GM12864 (cell line): ENCODE results near the gene BABAM1.

ENCODE experiments used
- DNase-seq: peaks from one replicate; pipeline ENCODE4 v3.0.0-alpha.2; 2011; ENCODE audit warnings: low read depth
- H3K4me3 ChIP-seq: 2 replicates; pipeline ENCODE4 v1.5.1; 2011; ENCODE audit warnings: mild to moderate bottlenecking, low read depth, low read length, control low read depth
- CTCF ChIP-seq: IDR thresholded peaks from 2 replicates; pipeline ENCODE4 v1.5.1; 2011; ENCODE audit warnings: low read depth, mild to moderate bottlenecking, moderate library complexity, low read length, control low read depth, inconsistent platforms; ENCODE audit errors: missing control alignments

BABAM1 gene

GRCh38 chr19:17266975-17267788 lies at the start of gene BABAM1:
BABAM1 (plus strand) TSS chr19:17267443; CDS start chr19:17268807, 1,364 bp downstream.
- TF ChIP-seq CTCF, result no peak
- peak; percentile 100 for DNase-seq
- H3K4me3 ChIP-seq, result peak within 1 kb of the TSS; percentile 95

GRCh38 chr19:17219286-17219685 lies 48.0 kb upstream of the BABAM1 start:
- no peak overlapping the region for H3K4me3 ChIP-seq
- TF ChIP-seq CTCF, result no peak
- no peak for DNase-seq

GRCh38 chr19:17220207-17220758 lies 47.0 kb upstream of the BABAM1 start:
- no peak overlapping the region for H3K4me3 ChIP-seq
- TF ChIP-seq CTCF, result no peak
- no peak for DNase-seq

GRCh38 chr19:17225053-17225452 lies 42.2 kb upstream of the BABAM1 start:
- TF ChIP-seq CTCF, result no peak
- no peak overlapping the region for H3K4me3 ChIP-seq
- no peak for DNase-seq

- peak within 1 kb of the TSS; percentile 82 for H3K4me3 ChIP-seq
- peak; percentile 95 for DNase-seq
- TF ChIP-seq CTCF, result no peak
Measured at GRCh38 chr19:17226002-17226933, 41.0 kb upstream of the BABAM1 start, which contains the start of gene OCEL1. OCEL1 (plus strand) TSS chr19:17226226; CDS start chr19:17226248, 22 bp downstream.

GRCh38 chr19:17227798-17228367 lies 39.4 kb upstream of the BABAM1 start:
- no peak overlapping the region for H3K4me3 ChIP-seq
- TF ChIP-seq CTCF, result no peak
- DNase-seq, result no peak
